ENCODE measurements around the gene AFF1.
A peak's percentile ranks its signal among the peaks of the same experiment; 100 is the strongest.
"Not testable (repeated sequence)": the region's sequence is repeated elsewhere in the genome, so short reads cannot be mapped to it uniquely, and the experiment has no call there.

AFF1 gene

DNA sequence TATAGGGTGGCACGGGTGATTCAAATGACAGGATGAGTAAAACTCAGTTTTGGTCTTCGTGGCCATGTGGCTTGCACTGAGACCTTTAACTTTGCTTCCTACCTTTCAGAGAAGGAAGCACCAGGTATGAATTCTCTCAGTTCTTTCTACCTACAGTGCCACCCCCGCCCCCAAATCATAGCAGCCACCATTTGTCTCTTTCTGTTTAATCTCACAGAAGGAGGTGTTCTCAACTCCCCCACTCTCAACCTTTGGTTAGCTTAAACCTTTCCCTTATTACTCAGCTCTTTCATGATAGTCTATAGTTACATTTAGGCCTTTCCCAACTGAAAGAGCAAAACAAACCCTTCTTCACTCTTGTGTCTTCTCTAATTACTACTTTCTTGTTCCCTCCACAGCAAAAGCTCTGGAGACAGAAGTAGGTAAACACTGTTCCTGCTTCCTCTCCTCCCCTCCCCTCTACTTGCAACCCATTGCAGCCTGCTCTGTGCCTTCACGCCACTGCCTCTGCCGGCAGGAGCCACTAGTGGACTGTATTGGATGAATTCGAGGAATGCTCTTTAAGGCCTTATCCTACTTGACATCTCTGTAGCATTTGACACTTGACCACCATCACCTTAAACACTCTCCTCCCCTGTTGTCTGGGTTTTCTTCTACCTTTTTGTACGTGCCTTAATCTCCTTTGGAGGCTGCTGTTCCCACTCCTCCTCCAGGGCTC lies 123.7 kb downstream of the AFF1 start:
- peak; percentile 71 for DNase-seq

DNA sequence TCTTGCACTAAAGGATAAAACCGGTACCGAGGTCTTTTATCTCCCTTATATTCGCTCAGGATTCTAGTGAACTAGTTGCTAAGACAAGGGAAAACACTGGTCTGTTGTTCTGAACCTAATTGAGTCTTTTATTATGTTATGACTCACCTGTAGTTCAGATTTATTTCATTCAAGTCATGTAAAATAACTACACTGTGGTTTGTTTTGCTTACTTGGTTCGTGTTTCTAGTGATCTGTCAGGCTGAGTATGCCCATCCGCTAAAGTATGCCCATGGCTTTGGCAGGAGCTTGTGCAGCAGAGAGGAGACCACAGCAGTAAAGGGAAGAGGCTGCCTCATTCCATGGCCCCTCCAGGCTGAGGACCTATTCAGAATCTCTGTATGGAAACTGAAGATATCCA lies 126.1 kb downstream of the AFF1 start:
- DNase-seq, result no peak

DNA sequence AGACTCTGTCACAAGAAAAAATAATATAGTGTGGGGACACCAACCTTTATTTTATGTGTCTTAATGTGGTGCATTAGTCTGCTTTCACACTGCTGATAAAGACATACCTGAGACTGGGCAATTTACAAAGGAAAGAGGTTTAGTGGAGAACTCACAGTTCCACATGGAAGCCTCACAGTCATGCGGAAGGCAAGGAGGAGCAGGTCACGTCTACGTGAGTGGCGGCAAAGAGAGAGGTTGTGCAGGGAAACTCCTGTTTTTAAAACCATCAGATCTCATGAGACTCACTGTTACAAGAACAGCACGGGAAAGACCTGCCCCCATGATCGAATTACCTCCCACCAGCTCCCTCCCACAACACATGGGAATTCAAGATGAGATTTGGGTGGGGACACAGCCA lies 130.2 kb downstream of the AFF1 start:
- DNase-seq, result no peak

DNA sequence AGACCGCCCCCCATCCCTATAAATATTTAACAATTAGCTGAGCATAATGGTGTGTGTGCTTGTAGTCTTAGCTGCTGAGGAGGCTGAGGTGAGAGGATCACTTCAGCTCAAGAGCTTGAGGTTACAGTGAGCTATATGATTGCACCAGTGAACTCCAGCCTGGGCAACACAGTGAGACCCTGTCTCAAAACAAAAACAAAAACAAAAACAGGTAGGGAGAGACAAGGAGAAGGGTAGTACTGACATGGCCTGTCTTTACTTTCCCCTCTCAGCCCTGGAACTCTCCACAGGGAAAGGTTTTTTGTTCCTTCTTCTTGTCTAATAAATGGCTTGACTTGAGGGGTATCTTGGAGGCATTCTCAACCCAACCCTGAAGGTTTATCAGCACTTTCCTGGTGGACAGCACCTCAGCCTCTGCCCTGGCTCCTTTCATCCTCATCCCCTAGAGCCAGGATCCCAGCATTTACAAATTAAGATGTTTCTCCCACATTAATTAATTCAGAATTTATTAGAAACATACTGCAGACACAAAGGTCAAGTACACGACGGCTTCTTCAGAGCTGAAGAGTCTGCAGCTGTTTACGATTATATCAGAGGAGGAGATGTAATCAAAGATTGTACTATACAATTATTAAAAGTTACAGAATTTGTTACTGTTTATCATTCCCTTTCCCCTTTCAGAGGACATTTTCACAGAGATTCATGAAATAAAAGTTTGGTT lies 131.8 kb downstream of the AFF1 start:
- DNase-seq, result no peak

DNA sequence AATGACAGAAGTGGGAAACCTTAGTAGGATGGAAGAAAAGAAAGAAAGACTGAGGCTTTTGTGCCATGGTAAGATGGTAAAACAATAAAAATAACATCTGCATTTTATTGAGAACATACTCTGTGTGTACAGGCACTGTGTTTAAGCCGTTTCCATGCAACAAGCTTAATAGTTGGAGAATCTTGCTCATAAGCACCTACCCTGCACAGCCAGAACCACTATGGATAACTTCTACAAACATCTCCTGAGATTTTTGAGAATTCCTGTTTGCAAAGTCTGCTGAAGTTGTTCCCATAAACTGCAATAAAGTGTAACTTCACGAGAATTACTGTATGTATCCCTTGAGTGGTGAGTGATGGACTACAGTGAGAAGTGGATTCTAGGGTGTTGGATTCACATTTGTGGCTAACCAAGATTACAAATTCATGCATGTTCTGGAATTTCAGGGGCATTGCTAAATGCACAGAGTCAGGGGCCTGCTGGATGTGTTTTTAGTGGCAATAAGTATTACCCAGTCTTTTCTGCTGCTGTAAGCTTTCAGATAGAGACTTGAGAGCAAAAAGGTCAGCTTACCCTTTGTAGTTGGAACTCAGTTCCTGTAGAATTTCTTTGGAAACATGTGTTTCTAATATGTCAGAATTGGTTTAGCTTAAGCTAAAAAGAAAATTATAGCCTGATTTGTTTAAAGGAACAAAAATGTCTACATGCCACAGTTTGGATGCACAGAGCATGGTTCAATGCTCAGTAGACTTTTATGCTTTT lies 132.5 kb downstream of the AFF1 start:
- DNase-seq, result no peak

DNA sequence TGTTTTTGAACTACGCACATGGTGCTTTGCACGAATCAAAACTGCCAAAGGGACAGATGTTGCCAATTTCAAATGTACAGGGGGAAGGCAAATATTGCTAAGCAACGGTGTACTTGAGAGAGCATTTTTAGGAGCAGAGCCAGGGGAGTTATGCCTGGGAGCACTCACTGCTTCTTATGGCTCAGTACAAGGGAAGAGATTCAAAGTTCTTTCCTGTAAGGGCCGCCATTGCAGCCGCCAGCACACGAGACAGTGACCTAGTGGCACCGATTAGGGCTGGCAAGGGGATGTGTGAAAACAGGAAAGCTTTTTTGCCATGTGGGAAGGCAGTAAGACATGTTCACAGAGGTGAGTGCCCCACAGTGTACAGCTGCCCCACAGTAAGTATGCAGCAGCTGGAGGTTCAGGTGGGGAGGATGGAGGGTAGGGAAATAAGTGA lies 133.8 kb downstream of the AFF1 start:
- no peak for DNase-seq

DNA sequence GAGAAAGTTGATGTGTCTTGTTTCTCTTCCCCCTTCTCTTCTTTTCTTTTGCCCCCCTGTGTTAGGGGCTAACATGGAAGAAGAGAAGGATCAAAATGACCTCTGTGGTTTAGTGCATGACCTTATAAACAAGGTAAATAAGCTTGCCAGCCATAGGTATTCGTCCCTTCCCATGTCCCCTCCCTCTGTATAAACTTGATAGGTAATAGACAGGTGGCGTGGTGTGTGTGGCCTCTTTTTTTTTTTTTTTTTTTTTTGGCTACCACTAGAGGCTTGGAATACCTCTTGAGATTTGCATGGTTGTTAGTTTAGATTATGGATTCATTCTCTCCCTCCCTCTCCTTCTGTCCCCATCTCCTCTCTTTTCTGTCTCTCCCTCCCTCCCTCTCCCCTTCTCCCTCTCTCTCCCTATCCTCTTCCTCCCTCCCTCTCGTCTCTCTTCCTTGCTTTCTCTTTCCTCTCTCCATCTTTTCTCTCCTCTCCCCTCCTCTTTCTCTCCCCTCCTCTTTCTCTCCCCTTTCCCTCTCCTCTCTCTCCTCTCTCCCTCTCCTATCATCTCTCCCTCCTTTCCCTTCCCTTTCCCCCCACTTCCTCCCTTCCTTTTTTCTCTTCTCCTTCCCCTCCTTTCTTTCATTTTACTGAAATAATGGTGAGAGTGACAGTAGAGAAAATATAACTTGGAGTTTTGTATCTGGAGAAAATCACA lies 134.4 kb downstream of the AFF1 start:
- DNase-seq, result no peak

DNA sequence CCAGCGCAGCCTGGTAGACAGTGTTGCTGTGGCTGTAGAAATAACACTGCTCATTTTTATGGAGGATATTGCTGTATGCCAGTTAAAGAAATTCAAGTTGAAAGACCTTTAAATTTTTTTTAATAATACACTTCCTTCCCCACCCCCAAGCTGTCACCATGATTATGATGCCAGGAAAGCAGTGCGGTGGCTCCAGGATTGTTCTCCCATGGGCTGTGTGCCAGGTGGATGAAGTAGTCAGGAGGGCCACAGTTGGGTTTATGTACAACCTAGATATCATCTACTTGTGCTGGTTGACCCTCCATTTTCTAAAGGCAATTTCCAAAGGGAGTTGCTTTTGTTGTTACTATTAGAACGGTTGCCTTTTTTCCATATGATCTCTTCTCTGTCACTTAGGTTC lies 136.6 kb downstream of the AFF1 start:
- no peak for DNase-seq

DNA sequence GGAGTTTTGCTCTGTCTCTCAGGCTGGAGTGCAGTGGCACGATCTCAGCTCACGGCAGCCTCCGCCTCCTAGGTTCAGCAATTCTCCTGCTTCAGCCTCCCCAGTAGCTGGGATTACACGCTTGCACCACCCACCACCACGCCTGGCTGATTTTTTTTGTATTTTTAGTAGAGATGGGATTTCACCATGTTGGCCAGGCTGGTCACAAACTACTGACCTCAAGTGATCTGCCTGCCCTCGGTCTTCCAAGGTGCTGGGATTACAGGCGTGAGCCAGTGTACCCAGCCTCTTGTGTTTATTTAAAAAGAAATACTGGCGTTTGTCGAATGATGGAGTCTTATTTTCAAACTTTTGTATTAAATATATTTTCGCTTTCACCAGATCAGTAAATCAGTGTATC lies 137.7 kb downstream of the AFF1 start:
- DNase-seq, result not testable (repeated sequence)

DNA sequence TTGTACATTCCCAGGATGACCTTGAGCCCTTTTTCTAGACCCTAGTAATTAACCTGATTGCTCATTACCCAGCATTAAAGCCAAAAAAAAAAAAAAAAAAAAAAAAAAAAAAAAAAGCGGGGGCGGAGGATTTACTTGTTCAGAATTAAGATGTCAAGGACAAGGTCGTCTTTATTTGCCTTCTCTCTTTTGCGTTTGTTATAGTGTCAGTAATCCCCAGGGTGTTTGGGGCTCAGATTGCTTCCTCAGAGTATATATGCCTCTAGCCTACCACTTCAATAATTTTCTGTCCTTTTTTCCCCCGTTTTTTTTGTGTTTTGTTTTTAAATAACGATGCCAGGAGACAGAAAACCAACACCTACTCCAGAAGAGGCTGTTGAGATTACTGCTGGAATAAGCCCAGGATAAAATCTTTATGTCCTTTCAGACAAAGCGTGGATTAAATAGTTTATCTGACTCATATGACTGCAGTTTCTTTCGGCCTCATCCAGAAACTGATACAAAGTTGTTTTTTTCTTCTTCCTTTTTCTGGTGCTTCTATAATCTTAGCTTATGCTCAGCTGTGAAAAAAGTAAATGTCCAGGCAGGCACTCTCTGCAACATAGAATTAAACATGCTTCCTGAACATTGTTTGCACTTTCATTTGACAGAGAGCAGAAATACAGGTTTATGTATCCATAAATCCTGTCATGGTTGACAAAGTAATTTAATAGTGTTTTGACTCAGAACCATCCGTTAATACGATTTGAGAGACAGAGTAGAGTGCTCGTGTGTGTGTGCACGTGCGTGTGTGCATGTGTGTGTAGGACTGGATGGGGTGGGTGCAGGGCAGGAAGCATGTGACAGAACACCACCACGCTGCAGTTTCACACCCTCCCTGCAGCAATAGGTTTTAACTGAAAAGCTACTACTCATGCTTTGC lies 138.6 kb downstream of the AFF1 start:
- peak; percentile 77 for DNase-seq

DNA sequence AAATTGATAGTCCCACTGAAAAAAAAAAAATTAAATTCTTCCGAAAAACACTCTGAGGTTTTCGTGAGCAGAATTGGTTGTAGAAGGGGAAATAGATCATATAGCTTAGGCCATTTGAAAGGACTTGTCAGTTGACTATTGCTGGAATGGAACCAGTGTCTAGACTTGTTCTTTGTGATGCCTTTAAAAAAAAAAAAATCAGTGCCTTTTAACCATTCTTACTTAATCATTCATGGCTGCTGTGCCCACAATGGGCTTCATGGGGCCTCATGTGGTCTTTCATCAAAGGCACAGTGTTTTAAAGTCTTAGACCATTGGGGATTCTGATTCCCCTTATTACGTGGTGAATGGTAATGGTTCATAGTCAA lies 139.3 kb downstream of the AFF1 start:
- peak; percentile 24 for DNase-seq

DNA sequence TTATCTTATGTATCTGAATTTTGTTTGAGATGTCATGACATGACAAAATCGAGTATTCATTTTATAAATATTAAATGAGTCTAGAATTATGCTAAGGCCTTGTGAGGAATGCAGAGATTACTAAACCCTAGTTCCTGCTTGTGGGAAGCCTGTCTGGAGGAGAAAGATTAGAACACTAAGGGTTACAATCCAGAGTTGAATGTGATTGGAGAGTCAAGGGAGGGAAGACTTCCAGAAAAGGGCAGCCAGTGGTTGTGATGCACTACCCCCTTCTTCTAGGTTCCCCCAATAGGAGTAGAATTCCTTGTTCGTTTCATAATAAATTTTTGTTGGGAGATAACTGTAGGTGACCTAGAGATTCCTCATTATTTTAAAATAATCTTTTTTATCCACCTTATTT lies 141.1 kb downstream of the AFF1 start:
- no peak for DNase-seq

DNA sequence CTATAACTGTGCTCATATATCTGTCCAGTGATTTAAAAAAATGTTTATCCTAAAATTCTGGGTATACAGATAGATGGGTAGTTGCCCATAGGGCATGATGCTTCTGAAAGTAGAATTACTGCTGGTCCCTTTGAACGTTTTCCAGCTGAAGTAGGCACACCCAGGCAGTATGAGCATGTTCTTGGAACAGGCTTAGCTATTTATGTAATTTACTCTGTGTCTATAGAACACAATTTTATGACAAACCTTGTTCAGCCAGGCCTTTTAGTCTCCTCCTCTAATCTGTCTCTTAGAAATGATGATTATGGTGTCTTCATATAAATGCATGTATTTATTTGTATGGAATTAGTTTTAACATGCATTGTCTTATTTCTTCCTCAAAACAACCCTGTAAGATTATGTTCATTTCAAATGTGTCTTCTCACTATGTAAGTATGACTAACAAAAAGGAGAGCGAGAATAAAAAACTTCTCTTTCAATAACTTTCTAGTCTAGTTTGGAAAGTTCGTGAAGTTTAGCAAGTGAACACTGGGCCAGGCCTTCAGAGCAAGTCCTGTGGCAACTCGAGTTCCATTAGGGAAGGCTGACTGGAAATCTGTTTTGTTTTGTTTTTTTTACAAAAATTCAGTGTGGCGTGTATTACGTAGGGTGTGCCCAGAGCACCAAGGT lies 142.0 kb downstream of the AFF1 start:
- DNase-seq, result no peak

DNA sequence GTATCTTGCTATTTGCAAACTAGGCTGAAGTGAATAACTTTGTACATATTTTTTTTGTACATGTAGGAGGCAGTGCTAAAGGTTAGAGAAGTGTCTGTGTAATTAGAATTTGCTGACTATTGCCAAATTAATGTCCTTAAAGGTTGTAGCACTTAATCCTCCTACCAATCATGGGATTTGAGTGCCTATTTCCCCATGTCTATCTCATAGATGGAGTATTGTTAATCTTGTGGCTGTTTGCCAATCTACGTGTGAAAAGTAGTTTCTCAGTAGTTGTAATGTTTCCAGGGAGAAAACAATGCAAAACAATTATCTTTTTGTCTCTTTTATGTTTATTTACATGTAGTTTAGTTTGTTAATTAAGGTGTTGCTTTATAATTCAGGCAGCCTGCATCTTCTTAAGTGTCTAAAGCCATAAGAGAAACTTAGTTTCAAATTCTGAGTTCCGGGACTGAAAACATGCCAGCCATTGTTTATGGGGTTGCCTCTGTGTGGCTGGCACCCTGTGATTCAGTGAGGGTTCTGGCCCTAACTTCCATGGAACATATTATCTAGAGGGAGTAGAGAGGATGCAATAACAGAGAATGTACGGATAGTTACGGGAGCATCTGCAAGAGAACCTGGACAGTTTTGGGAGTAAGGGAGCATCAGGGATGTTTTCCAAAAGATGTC lies 143.2 kb downstream of the AFF1 start:
- DNase-seq, result no peak

DNA sequence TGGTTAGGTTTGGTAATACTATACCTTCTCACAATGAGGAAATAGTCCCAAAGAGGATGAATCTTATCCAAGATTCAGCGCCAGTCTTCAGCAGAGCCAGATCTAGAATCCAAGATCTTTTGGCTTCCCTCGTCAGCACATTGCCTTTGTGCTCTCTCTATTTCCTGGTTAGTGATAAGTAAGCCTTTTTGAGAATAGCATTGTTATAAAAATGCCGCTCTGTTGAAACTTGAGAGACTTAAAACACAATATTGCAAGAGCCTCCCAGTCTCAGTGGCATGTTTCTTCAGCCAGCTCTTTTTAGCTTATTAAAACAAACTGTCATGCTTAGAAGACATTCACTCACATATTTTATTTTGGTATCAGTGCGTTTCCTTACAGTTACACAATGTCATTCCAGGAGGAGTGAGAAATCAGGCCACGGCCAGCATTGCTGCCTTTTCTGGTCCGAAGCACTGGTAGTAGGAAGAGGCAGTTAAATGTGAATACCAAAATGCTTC lies 144.2 kb downstream of the AFF1 start:
- DNase-seq, result no peak

DNA sequence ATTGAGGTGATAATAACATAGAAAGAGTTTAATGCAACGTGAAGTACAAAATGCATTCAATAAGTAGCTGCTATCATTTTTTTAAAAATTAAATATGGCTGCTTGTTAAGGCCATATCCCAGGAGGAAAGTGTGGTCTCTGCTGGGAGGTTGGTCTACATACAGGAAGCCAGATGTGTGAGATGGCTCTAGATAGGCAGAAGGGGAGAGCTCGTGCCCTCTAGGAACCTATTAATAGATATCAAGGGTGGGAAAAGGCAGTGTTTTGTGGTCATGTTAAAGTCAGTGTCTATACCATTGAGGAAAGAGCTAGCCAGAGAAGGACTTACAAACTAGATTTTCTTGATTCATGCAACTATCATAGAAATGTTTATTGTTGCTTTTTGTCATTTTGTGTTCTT lies 145.2 kb downstream of the AFF1 start:
- DNase-seq, result no peak

DNA sequence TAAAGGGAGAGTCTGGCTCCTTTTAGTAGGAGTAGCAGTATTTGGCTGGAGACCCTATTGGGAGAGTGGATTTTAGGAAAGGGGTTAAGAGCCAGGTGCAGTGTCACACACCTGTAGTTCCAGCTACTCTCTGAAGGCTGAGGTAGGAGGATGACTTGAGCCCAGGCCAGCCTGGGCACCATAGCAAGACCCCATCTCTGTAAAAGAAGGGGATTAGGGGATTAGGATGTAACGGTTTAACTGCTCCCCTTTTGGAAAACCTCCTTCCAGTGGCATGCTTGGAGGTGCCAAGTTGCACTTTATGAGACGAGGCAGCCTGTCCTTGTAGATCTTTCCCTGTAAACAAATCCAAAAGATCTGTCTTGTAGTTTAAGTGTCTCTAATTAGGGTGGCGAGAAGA lies 145.7 kb downstream of the AFF1 start:
- no peak for DNase-seq

DNA sequence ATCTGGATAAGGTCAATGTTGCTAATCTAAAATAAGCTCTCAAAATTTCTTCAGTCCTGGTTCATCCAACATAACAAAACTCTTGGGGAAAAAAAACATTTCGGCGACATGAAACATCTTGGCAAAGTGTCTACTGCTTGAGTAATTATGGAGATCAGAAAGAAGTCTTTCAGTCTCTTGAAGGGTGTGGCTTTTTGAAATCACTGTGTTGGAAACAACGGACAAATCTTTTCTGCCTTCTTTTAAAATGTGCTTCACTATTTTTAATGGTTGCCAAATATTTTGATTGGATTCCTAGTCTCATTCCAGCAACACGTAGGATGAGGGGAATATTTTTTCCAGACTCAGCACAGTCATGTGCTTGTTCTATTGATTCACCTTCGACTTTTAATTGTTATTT lies 147.0 kb downstream of the AFF1 start:
- no peak for DNase-seq

DNA sequence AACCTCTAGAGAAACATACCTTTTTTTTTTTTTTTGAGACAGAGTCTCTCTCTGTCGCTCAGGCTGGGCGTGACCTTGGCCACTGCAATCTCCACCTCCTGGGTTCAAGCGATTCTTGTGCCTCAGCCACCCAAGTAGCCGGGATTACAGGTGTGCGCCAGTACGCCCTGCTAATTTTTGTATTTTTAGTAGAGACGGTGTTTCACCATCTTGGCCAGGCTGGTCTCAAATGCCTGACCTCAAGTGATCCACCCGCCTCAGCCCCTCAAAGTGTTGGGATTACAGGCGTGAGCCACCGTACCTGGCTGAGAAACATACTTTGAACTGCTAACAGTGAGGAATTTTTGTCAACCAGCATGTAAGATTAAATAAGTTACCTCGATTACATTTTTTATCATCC lies 150.9 kb downstream of the AFF1 start:
- not testable (repeated sequence) for DNase-seq

DNA sequence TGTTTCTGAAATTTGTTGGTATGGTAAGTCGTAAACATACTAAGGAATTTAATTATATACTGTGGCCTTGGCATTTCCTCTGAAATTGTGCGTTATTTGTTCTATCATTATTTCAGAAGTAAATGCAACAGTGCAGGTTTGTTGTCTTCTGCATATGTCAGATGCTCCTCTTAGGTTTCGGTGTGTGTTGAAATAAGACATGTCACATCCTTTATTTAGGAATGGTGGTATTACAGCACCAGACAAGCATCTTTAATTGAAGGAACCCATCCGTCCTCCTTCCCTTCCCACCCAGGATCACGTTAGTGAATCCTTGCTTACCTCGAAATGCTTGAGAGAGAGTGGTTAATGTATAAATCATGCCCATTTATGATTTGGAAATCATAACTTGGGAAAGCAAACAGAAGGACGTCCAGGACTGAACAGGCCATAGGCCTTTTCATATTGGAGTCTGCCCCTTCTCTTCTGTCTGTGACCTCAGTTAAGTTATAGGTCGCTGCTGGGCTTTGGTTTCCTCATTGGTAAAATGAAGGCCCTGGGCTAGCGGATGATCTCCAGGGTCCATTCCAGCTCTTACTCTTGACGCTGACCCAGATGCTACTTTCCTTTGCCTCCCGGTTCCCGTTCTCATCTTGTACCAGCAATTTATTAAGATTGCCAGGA lies 151.5 kb downstream of the AFF1 start:
- no peak for DNase-seq

Measured in activated CD4-positive, alpha-beta T cell treated with anti-CD3 and anti-CD28 coated beads for 48 hours (primary cell).